Inflammatory macrophage (primary cell): ENCODE results near the gene SENP8.

Source experiments
- DNase-seq, 2 donors: peaks; one replicate each; pipeline ENCODE4 v3.0.0-alpha.2; 2020 to 2022

Gene SENP8

GRCh38 chr15:72176159-72176558 is 58.0 kb downstream of the SENP8 start:
- DNase-seq = no peak

- DNase-seq = no peak
Observed at GRCh38 chr15:72176743-72177142, 58.5 kb downstream of the SENP8 start.

GRCh38 chr15:72178976-72179585 is 60.9 kb downstream of the SENP8 start:
- no peak for DNase-seq

- DNase-seq = no peak
Observed at GRCh38 chr15:72179950-72180581, 61.9 kb downstream of the SENP8 start.

- DNase-seq = no peak
Observed at GRCh38 chr15:72180761-72181324, 62.6 kb downstream of the SENP8 start.

- DNase-seq = no peak
Observed at GRCh38 chr15:72182244-72182643, 64.0 kb downstream of the SENP8 start.

GRCh38 chr15:72182673-72183072 is 64.5 kb downstream of the SENP8 start:
- DNase-seq = no peak

- DNase-seq = no peak
Observed at GRCh38 chr15:72183781-72184164, 65.6 kb downstream of the SENP8 start.

- no peak for DNase-seq
Observed at GRCh38 chr15:72184165-72184811, 66.1 kb downstream of the SENP8 start.

GRCh38 chr15:72189250-72189902 is 71.2 kb downstream of the SENP8 start:
- no peak for DNase-seq

GRCh38 chr15:72192416-72192815 is 74.2 kb downstream of the SENP8 start:
- DNase-seq = no peak
